RWPE2 (cell line): ENCODE results near the gene VMAC.

Source experiments
- ATAC-seq: fragments of 200-7000 bp; cut with Tn5 transposase; 3 replicates; pipeline ENCODE4 v1.9.1; 2021; ENCODE audit warnings: low read depth
- DNase-seq: peaks from one replicate; pipeline ENCODE4 v3.0.0-alpha.2; 2020; ENCODE audit warnings: low spot score
- H3K27ac ChIP-seq: fragments of 450-650 bp; 2 replicates; pipeline ENCODE4 v1.5.1; 2017; ENCODE audit warnings: mild to moderate bottlenecking; ENCODE audit not compliant: poor library complexity, severe bottlenecking
- H3K27me3 ChIP-seq: fragments of 250-450 bp; sonication (Bioruptor Pico); 2 replicates; pipeline ENCODE4 v1.5.1; 2021; ENCODE audit warnings: mild to moderate bottlenecking, moderate library complexity; ENCODE audit not compliant: insufficient read depth, poor library complexity, severe bottlenecking
- H3K36me3 ChIP-seq: fragments of 250-450 bp; sonication (Bioruptor Pico); 2 replicates; pipeline ENCODE4 v1.5.1; 2020; ENCODE audit warnings: low read depth, mild to moderate bottlenecking, moderate library complexity
- H3K4me1 ChIP-seq: fragments of 250-450 bp; sonication (Bioruptor Pico); 2 replicates; pipeline ENCODE4 v1.5.1; 2021; ENCODE audit warnings: mild to moderate bottlenecking, moderate library complexity; ENCODE audit not compliant: insufficient read depth, poor library complexity, severe bottlenecking
- H3K4me3 ChIP-seq: fragments of 250-450 bp; sonication (Bioruptor Pico); 2 replicates; pipeline ENCODE4 v1.5.1; 2021; ENCODE audit warnings: mild to moderate bottlenecking, moderate library complexity; ENCODE audit not compliant: severe bottlenecking
- H3K9me3 ChIP-seq: fragments of 250-450 bp; sonication (Bioruptor Pico); 2 replicates; pipeline ENCODE4 v1.5.1; 2021; ENCODE audit warnings: mild to moderate bottlenecking, moderate library complexity; ENCODE audit not compliant: severe bottlenecking
- CTCF ChIP-seq: fragments of 450-650 bp; IDR thresholded peaks from one replicate; pipeline ENCODE4 v1.5.1; 2017; ENCODE audit warnings: mild to moderate bottlenecking, moderate library complexity; ENCODE audit not compliant: poor library complexity, severe bottlenecking

VMAC gene

GRCh38 chr19:5889288-5889971 is 15.2 kb upstream of the VMAC start:
- no peak for ATAC-seq
- H3K36me3 ChIP-seq = no peaks in the 10 kb centered on the region

DNA sequence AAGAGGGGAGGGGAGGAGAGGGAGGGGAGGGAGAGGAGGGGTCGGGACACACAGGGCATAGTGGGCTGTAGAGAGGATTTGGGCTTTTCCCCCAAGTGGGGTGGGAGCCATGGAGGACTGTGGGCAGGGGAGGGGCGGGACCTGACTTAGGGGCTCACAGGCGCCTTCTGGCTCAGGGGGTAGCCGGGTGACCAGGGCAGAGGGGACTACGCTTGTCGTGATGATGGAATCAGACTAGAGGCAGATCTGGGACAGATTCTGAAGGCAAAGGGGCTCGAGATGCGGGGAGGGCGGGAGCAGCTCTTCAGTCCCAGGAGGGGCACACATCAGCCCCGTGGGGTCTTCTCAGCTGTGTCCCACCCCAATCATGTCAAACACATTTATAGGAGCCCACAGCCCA is 14.6 kb upstream of the VMAC start:
- TF ChIP-seq CTCF = no peak
- ATAC-seq (no peak), DNase-seq (no peak)
- H3K4me3 ChIP-seq = no peak overlapping the region
- H3K36me3 ChIP-seq = no peaks in the 10 kb centered on the region
- H3K27me3 ChIP-seq = no peaks in the 10 kb centered on the region
- H3K4me1 ChIP-seq = no peaks in the 10 kb centered on the region
- no peak overlapping the region for H3K27ac ChIP-seq
- H3K9me3 ChIP-seq = peaks cover 2% of the 10 kb centered on the region

More at GRCh38 chr19:5889288-5889971, 15.2 kb upstream of the VMAC start:
- TF ChIP-seq CTCF = no peak
- H3K4me3 ChIP-seq = no peak overlapping the region
- H3K27me3 ChIP-seq = no peaks in the 10 kb centered on the region
- no peak overlapping the region for H3K27ac ChIP-seq
- no peak for DNase-seq
- H3K9me3 ChIP-seq = peaks cover 2% of the 10 kb centered on the region
- no peaks in the 10 kb centered on the region for H3K4me1 ChIP-seq

GRCh38 chr19:5891572-5891937 is 13.1 kb upstream of the VMAC start:
- DNase-seq (no peak), ATAC-seq (peak; percentile 11; the same call in 1 of the 3 replicates)
- Histone ChIP-seq H3K36me3 (peaks cover 5% of the 10 kb centered on the region; the same call in 1 of the 2 replicates), H3K4me3 (no peak overlapping the region), H3K27me3 (no peaks in the 10 kb centered on the region), H3K4me1 (no peaks in the 10 kb centered on the region), H3K9me3 (peaks cover 2% of the 10 kb centered on the region), H3K27ac (no peak overlapping the region)
- TF ChIP-seq CTCF = no peak

- peaks cover 5% of the 10 kb centered on the region; the same call in 1 of the 2 replicates for H3K36me3 ChIP-seq
- TF ChIP-seq CTCF = peak; percentile 40
- no peaks in the 10 kb centered on the region for H3K4me1 ChIP-seq
- ATAC-seq (peak; percentile 35; the same call in 2 of the 3 replicates), DNase-seq (no peak)
- H3K9me3 ChIP-seq = peaks cover 2% of the 10 kb centered on the region
- no peak overlapping the region for H3K27ac ChIP-seq
- H3K27me3 ChIP-seq = no peaks in the 10 kb centered on the region
- no peak overlapping the region for H3K4me3 ChIP-seq
These were observed 12.5 kb upstream of the VMAC start for GRCh38 chr19:5891938-5892771.
